Measurements from ENCODE around the gene SLCO1A2.

Gene SLCO1A2

GRCh38 chr12:21265932-21266331 lies 68.8 kb downstream of the SLCO1A2 start:
- no peak overlapping the region for H3K27ac ChIP-seq (ENCODE audit: low read depth, low read length)
- H3K36me3 ChIP-seq (ENCODE audit: control insufficient read depth, insufficient read depth, low read length): no peaks in the 10 kb centered on the region
- H3K4me3 ChIP-seq (ENCODE audit: low read depth, low read length): no peak overlapping the region
- no peaks in the 10 kb centered on the region for H3K27me3 ChIP-seq (ENCODE audit: control insufficient read depth, insufficient read depth, low read length)
- H3K4me1 ChIP-seq (ENCODE audit: control insufficient read depth, insufficient read depth, low read length): no peaks in the 10 kb centered on the region
- H3K9ac ChIP-seq (ENCODE audit: low read depth, low read length): no peak overlapping the region
- H3K9me3 ChIP-seq (ENCODE audit: control insufficient read depth, insufficient read depth, low read length): peaks cover 13% of the 10 kb centered on the region

GRCh38 chr12:21264232-21264631 lies 70.5 kb downstream of the SLCO1A2 start:
- H3K9ac ChIP-seq (ENCODE audit: low read depth, low read length): no peak overlapping the region
- no peaks in the 10 kb centered on the region for H3K36me3 ChIP-seq (ENCODE audit: control insufficient read depth, insufficient read depth, low read length)
- no peaks in the 10 kb centered on the region for H3K27me3 ChIP-seq (ENCODE audit: control insufficient read depth, insufficient read depth, low read length)
- peaks cover 21% of the 10 kb centered on the region for H3K9me3 ChIP-seq (ENCODE audit: control insufficient read depth, insufficient read depth, low read length)
- no peaks in the 10 kb centered on the region for H3K4me1 ChIP-seq (ENCODE audit: control insufficient read depth, insufficient read depth, low read length)
- H3K4me3 ChIP-seq (ENCODE audit: low read depth, low read length): no peak overlapping the region
- H3K27ac ChIP-seq (ENCODE audit: low read depth, low read length): no peak overlapping the region

DNA sequence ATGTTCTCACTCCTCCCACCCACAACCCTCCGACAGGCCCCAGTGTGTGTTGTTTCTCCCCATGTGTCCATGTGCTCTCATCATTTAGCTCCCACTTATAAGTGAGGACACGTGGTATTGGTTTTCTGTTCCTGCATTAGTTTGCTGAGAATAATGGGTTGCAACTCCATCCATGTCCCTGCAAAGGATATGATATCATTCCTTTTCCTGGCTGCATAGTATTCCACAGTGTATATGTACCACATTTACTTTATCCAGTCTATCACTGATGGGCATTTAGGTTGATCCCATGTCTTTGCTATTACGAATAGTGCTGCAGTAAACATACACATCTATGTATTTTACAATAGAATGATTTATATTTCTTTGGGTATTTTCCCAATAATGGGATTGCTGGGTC lies 77.5 kb downstream of the SLCO1A2 start:
- no peaks in the 10 kb centered on the region for H3K27me3 ChIP-seq (ENCODE audit: control insufficient read depth, insufficient read depth, low read length)
- H3K27ac ChIP-seq (ENCODE audit: low read depth, low read length): no peak overlapping the region
- no peak overlapping the region for H3K9ac ChIP-seq (ENCODE audit: low read depth, low read length)
- no peaks in the 10 kb centered on the region for H3K36me3 ChIP-seq (ENCODE audit: control insufficient read depth, insufficient read depth, low read length)
- no peak overlapping the region for H3K4me3 ChIP-seq (ENCODE audit: low read depth, low read length)
- no peaks in the 10 kb centered on the region for H3K4me1 ChIP-seq (ENCODE audit: control insufficient read depth, insufficient read depth, low read length)
- peaks cover 19% of the 10 kb centered on the region for H3K9me3 ChIP-seq (ENCODE audit: control insufficient read depth, insufficient read depth, low read length)

DNA sequence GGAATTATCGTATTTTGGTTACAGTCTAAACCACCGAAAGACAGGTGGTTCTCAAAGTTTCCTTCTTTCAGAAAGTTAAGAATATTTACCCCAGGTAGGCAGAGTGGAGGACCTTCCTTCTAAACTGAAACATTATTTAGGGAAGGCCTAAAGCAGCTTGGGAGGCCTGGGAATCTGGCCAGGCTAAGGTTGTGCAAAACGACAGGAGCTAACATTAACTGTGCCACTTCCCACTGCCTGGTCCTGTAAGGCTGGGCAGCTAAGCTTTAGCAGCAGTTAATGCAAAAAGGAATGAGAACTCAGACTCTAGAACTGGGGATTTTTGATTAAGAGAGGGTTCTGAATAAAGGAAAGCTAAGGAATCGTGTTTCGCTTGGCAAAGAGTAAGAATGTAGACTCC lies 82.6 kb downstream of the SLCO1A2 start:
- no peak overlapping the region for H3K4me3 ChIP-seq (ENCODE audit: low read depth, low read length)
- no peak overlapping the region for H3K9ac ChIP-seq (ENCODE audit: low read depth, low read length)
- H3K9me3 ChIP-seq (ENCODE audit: control insufficient read depth, insufficient read depth, low read length): 0 out of 2 replicates have a peak, but pooled peaks cover 1% of the 10 kb centered on the region
- H3K36me3 ChIP-seq (ENCODE audit: control insufficient read depth, insufficient read depth, low read length): no peaks in the 10 kb centered on the region
- no peaks in the 10 kb centered on the region for H3K27me3 ChIP-seq (ENCODE audit: control insufficient read depth, insufficient read depth, low read length)
- H3K27ac ChIP-seq (ENCODE audit: low read depth, low read length): no peak overlapping the region
- H3K4me1 ChIP-seq (ENCODE audit: control insufficient read depth, insufficient read depth, low read length): no peaks in the 10 kb centered on the region

DNA sequence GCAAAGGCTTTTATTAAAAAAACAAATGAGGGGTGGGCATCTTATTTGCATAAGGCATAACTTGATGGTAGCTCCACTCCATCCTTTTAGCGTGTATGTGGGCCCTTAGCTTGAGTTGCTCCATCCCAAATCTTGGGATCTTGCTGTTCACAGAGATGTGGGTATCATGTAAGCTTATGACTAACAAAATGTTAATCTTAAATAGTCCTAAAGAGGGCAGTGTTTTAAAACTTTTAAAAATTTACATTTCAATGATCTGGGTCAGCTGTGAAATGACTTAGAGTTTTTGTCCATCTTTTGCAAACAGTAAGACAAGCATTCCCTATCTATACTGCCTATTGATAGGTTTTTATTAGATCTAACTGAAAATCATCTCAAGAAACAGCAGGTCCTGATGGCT lies 86.0 kb downstream of the SLCO1A2 start:
- Histone ChIP-seq H3K9me3 (ENCODE audit: control insufficient read depth, insufficient read depth, low read length) (no peaks in the 10 kb centered on the region), H3K4me3 (ENCODE audit: low read depth, low read length) (no peak overlapping the region), H3K4me1 (ENCODE audit: control insufficient read depth, insufficient read depth, low read length) (peaks cover 5% of the 10 kb centered on the region; the same call in 1 of the 2 replicates), H3K27me3 (ENCODE audit: control insufficient read depth, insufficient read depth, low read length) (no peaks in the 10 kb centered on the region), H3K36me3 (ENCODE audit: control insufficient read depth, insufficient read depth, low read length) (no peaks in the 10 kb centered on the region), H3K27ac (ENCODE audit: low read depth, low read length) (no peak overlapping the region), H3K9ac (ENCODE audit: low read depth, low read length) (no peak overlapping the region)

- Histone ChIP-seq H3K4me1 (ENCODE audit: control insufficient read depth, insufficient read depth, low read length) (no peaks in the 10 kb centered on the region), H3K27me3 (ENCODE audit: control insufficient read depth, insufficient read depth, low read length) (no peaks in the 10 kb centered on the region), H3K4me3 (ENCODE audit: low read depth, low read length) (no peak overlapping the region), H3K36me3 (ENCODE audit: control insufficient read depth, insufficient read depth, low read length) (no peaks in the 10 kb centered on the region), H3K9me3 (ENCODE audit: control insufficient read depth, insufficient read depth, low read length) (no peaks in the 10 kb centered on the region), H3K27ac (ENCODE audit: low read depth, low read length) (no peak overlapping the region), H3K9ac (ENCODE audit: low read depth, low read length) (no peak overlapping the region)
Observed at GRCh38 chr12:21239866-21240265, 94.9 kb downstream of the SLCO1A2 start.

DNA sequence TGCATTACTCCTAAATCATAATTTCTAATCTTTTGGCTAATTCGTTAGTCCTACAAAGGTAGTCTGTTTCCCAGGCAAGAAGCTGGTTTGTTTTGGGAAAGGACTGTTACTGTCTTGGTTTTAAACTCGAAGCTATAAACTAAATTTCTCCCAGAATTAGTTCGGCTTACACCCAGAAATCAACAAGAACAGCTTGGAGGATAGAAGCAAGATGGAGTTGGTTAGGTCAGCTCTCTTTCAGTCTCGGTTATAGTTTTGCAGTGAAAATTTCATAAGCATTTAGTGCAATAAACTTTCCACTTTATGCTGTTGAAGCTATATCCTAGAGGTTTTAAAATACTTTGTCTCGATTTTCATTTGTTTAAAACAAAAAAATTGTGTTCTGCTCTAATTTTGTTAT lies 100.3 kb downstream of the SLCO1A2 start:
- Histone ChIP-seq H3K27ac (ENCODE audit: low read depth, low read length) (no peak overlapping the region), H3K36me3 (ENCODE audit: control insufficient read depth, insufficient read depth, low read length) (no peaks in the 10 kb centered on the region), H3K4me1 (ENCODE audit: control insufficient read depth, insufficient read depth, low read length) (no peaks in the 10 kb centered on the region), H3K27me3 (ENCODE audit: control insufficient read depth, insufficient read depth, low read length) (no peaks in the 10 kb centered on the region), H3K4me3 (ENCODE audit: low read depth, low read length) (no peak overlapping the region), H3K9ac (ENCODE audit: low read depth, low read length) (no peak overlapping the region), H3K9me3 (ENCODE audit: control insufficient read depth, insufficient read depth, low read length) (no peaks in the 10 kb centered on the region; the same call in 1 of the 2 replicates)

DNA sequence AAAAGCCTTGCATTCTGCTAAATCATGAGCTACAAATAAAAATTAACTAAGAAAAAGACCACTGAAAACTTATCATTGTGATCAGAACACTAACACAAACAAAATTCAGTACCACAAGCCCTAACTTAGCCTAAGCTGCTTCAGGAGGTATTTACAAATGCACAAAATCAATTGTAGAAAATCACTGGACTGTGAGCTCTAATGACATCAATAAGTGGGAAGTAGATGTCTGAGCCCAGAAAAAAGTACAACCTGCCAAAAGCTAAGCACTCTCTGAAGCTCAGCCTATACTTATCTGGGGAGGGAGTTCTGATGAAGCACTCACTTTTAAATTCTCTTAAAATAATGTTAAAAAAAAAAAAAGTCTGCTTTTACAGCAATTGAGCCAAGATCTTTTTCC lies 110.8 kb downstream of the SLCO1A2 start:
- no peak overlapping the region for H3K27ac ChIP-seq (ENCODE audit: low read depth, low read length)
- H3K4me3 ChIP-seq (ENCODE audit: low read depth, low read length): no peak overlapping the region
- H3K9me3 ChIP-seq (ENCODE audit: control insufficient read depth, insufficient read depth, low read length): no peaks in the 10 kb centered on the region

GRCh38 chr12:21221778-21222177 lies 112.9 kb downstream of the SLCO1A2 start:
- no peaks in the 10 kb centered on the region for H3K36me3 ChIP-seq (ENCODE audit: control insufficient read depth, insufficient read depth, low read length)
- no peak overlapping the region for H3K4me3 ChIP-seq (ENCODE audit: low read depth, low read length)
- no peaks in the 10 kb centered on the region for H3K27me3 ChIP-seq (ENCODE audit: control insufficient read depth, insufficient read depth, low read length)
- H3K4me1 ChIP-seq (ENCODE audit: control insufficient read depth, insufficient read depth, low read length): no peaks in the 10 kb centered on the region
- no peak overlapping the region for H3K27ac ChIP-seq (ENCODE audit: low read depth, low read length)
- H3K9ac ChIP-seq (ENCODE audit: low read depth, low read length): no peak overlapping the region
- H3K9me3 ChIP-seq (ENCODE audit: control insufficient read depth, insufficient read depth, low read length): no peaks in the 10 kb centered on the region

More for the DNA sequence above, 110.8 kb downstream of the SLCO1A2 start:
- Histone ChIP-seq H3K4me1 (ENCODE audit: control insufficient read depth, insufficient read depth, low read length) (no peaks in the 10 kb centered on the region), H3K9ac (ENCODE audit: low read depth, low read length) (no peak overlapping the region), H3K36me3 (ENCODE audit: control insufficient read depth, insufficient read depth, low read length) (no peaks in the 10 kb centered on the region), H3K27me3 (ENCODE audit: control insufficient read depth, insufficient read depth, low read length) (no peaks in the 10 kb centered on the region)

- no peaks in the 10 kb centered on the region for H3K9me3 ChIP-seq (ENCODE audit: control insufficient read depth, insufficient read depth, low read length)
- no peaks in the 10 kb centered on the region for H3K27me3 ChIP-seq (ENCODE audit: control insufficient read depth, insufficient read depth, low read length)
- no peak overlapping the region for H3K4me3 ChIP-seq (ENCODE audit: low read depth, low read length)
- no peaks in the 10 kb centered on the region for H3K36me3 ChIP-seq (ENCODE audit: control insufficient read depth, insufficient read depth, low read length)
- no peak overlapping the region for H3K27ac ChIP-seq (ENCODE audit: low read depth, low read length)
- no peaks in the 10 kb centered on the region for H3K4me1 ChIP-seq (ENCODE audit: control insufficient read depth, insufficient read depth, low read length)
- no peak overlapping the region for H3K9ac ChIP-seq (ENCODE audit: low read depth, low read length)
Observed at GRCh38 chr12:21221072-21221471, 113.6 kb downstream of the SLCO1A2 start.

- no peaks in the 10 kb centered on the region for H3K27me3 ChIP-seq (ENCODE audit: control insufficient read depth, insufficient read depth, low read length)
- no peaks in the 10 kb centered on the region for H3K9me3 ChIP-seq (ENCODE audit: control insufficient read depth, insufficient read depth, low read length)
- no peak overlapping the region for H3K27ac ChIP-seq (ENCODE audit: low read depth, low read length)
- no peaks in the 10 kb centered on the region for H3K36me3 ChIP-seq (ENCODE audit: control insufficient read depth, insufficient read depth, low read length)
- H3K4me1 ChIP-seq (ENCODE audit: control insufficient read depth, insufficient read depth, low read length): no peaks in the 10 kb centered on the region
- H3K4me3 ChIP-seq (ENCODE audit: low read depth, low read length): no peak overlapping the region
- H3K9ac ChIP-seq (ENCODE audit: low read depth, low read length): no peak overlapping the region
Observed at GRCh38 chr12:21220266-21220665, 114.5 kb downstream of the SLCO1A2 start.

- H3K36me3 ChIP-seq (ENCODE audit: control insufficient read depth, insufficient read depth, low read length): no peaks in the 10 kb centered on the region
- H3K4me3 ChIP-seq (ENCODE audit: low read depth, low read length): no peak overlapping the region
- no peak overlapping the region for H3K27ac ChIP-seq (ENCODE audit: low read depth, low read length)
- H3K9me3 ChIP-seq (ENCODE audit: control insufficient read depth, insufficient read depth, low read length): no peaks in the 10 kb centered on the region
- H3K9ac ChIP-seq (ENCODE audit: low read depth, low read length): no peak overlapping the region
- H3K4me1 ChIP-seq (ENCODE audit: control insufficient read depth, insufficient read depth, low read length): no peaks in the 10 kb centered on the region
- no peaks in the 10 kb centered on the region for H3K27me3 ChIP-seq (ENCODE audit: control insufficient read depth, insufficient read depth, low read length)
Observed at GRCh38 chr12:21219206-21219605, 115.5 kb downstream of the SLCO1A2 start.
